SK-N-SH (cell line): ENCODE results near the gene SPIB. TPM values are rescaled to one million over a fixed set of nuclear protein-coding genes. Genes with fewer than 3 reads are reported as not detected.

Experiments used
- CTCF ChIA-PET: fragments of 300-600, 350-600 bp; formaldehyde crosslinking; extraction: SDS; loops from one replicate; lab custom pipeline; 2021; lab: Yijun Ruan, JAX
- POLR2A ChIA-PET: fragments of 350-600 bp; sonication (Branson Sonifier 250); formaldehyde crosslinking; extraction: SDS; loops from one replicate; lab custom pipeline; 2020; ENCODE audit warnings: antibody characterized with exemption, inconsistent platforms; lab: Yijun Ruan, JAX
- DNase-seq: peaks from one replicate; pipeline ENCODE4 v3.0.0; 2012
- H2AFZ ChIP-seq: fragments of 200-600 bp; sonication (generic); 2 replicates; pipeline ENCODE4 v1.8.1; 2016; ENCODE audit warnings: antibody characterized with exemption, mild to moderate bottlenecking, low read depth
- H3F3A ChIP-seq: fragments of 200-600 bp; sonication (generic); replicated peaks from 2 replicates; pipeline ENCODE3; 2016; ENCODE audit warnings: antibody characterized with exemption, mild to moderate bottlenecking; ENCODE audit not compliant: insufficient read depth
- H3K27ac ChIP-seq, 2 experiments: fragments of 200-500 bp in 1 of 2; fragments of 200-600 bp in 1 of 2; sonication (Bioruptor generic) in 1 of 2; sonication (generic), shearing (Covaris generic) in 1 of 2; 2 replicates each; pipeline versions ENCODE4 v1.5.1 to v1.6.1; 2014 to 2016; ENCODE audit warnings: low read depth in 2 of 2, inconsistent platforms in 1 of 2, low read length in 1 of 2, mild to moderate bottlenecking in 1 of 2, mixed read lengths in 1 of 2
- H3K27me3 ChIP-seq: fragments of 200-600 bp; sonication (generic), shearing (Covaris generic); 2 replicates; pipeline ENCODE4 v1.6.1; 2016; ENCODE audit warnings: mixed run types; ENCODE audit not compliant: insufficient read depth
- H3K36me3 ChIP-seq, 2 experiments: fragments of 200-500 bp in 1 of 2; fragments of 200-600 bp in 1 of 2; sonication (Bioruptor generic) in 1 of 2; sonication (generic) in 1 of 2; replicated peaks in 1 of 2; 2 replicates each; pipeline versions ENCODE3 to v1.5.1; 2014 to 2016; ENCODE audit warnings: low read length in 1 of 2, mild to moderate bottlenecking in 1 of 2; ENCODE audit not compliant: insufficient read depth in 2 of 2, control insufficient read depth in 1 of 2
- H3K4me1 ChIP-seq, 2 experiments: fragments of 200-500 bp in 1 of 2; fragments of 200-600 bp in 1 of 2; sonication (Bioruptor generic) in 1 of 2; sonication (generic), shearing (Covaris generic) in 1 of 2; 2 replicates each; pipeline versions ENCODE4 v1.5.1 to v1.6.1; 2014 to 2016; ENCODE audit warnings: low read depth in 1 of 2, low read length in 1 of 2, mixed run types in 1 of 2; ENCODE audit not compliant: insufficient read depth in 2 of 2, control insufficient read depth in 1 of 2
- H3K4me2 ChIP-seq: fragments of 200-600 bp; sonication (generic), shearing (Covaris generic); 2 replicates; pipeline ENCODE4 v1.6.1; 2017; ENCODE audit warnings: mixed run types
- H3K4me3 ChIP-seq, 2 experiments: fragments of 200-500 bp in 1 of 2; fragments of 200-600 bp in 1 of 2; sonication (Bioruptor generic) in 1 of 2; sonication (generic), shearing (Covaris generic) in 1 of 2; 2 replicates each; pipeline versions ENCODE4 v1.5.1 to v1.8.1; 2014 to 2016; ENCODE audit warnings: low read depth in 2 of 2, inconsistent platforms in 1 of 2, low read length in 1 of 2, mild to moderate bottlenecking in 1 of 2, mixed read lengths in 1 of 2, moderate library complexity in 1 of 2
- H3K79me2 ChIP-seq: fragments of 200-600 bp; sonication (generic); 2 replicates; pipeline ENCODE4 v1.8.1; 2017; ENCODE audit warnings: mild to moderate bottlenecking; ENCODE audit not compliant: insufficient read depth
- H3K9ac ChIP-seq: fragments of 200-600 bp; sonication (generic); 2 replicates; pipeline ENCODE4 v1.6.1; 2017; ENCODE audit warnings: mixed run types
- H3K9me2 ChIP-seq: fragments of 200-600 bp; sonication (generic); 2 replicates; pipeline ENCODE4 v1.6.1; 2017; ENCODE audit warnings: mixed run types
- H3K9me3 ChIP-seq: fragments of 200-600 bp; sonication (generic); 2 replicates; pipeline ENCODE4 v1.6.1; 2017; ENCODE audit warnings: mixed run types, mild to moderate bottlenecking, moderate library complexity
- H4K20me1 ChIP-seq: fragments of 200-600 bp; sonication (generic); 2 replicates; pipeline ENCODE4 v1.6.1; 2017; ENCODE audit warnings: mild to moderate bottlenecking, mixed run types; ENCODE audit not compliant: insufficient read depth
- CTCF ChIP-seq: fragments of 200-600 bp; sonication (generic); IDR thresholded peaks from 2 replicates; pipeline ENCODE4 v1.6.1; 2017; ENCODE audit warnings: antibody characterized with exemption, mild to moderate bottlenecking, moderate library complexity
- FOXJ3 ChIP-seq: sonication (generic); formaldehyde crosslinking; IDR thresholded peaks from 2 replicates; pipeline ENCODE4 v1.5.1; 2020; ENCODE audit warnings: mild to moderate bottlenecking, missing genetic modification reagents
- JUND ChIP-seq: IDR thresholded peaks from 2 replicates; pipeline ENCODE4 v1.4.0; 2012
- MAX ChIP-seq: IDR thresholded peaks from 2 replicates; pipeline ENCODE4 v1.4.0; 2012; ENCODE audit warnings: low read depth
- MEF2A ChIP-seq: IDR thresholded peaks from 2 replicates; pipeline ENCODE4 v1.4.0; 2012; ENCODE audit warnings: low read depth, borderline replicate concordance
- MXI1 ChIP-seq: IDR thresholded peaks from 2 replicates; pipeline ENCODE4 v1.6.1; 2012; ENCODE audit warnings: mild to moderate bottlenecking, low read depth, low read length, improper control_type of control experiment
- RAD21 ChIP-seq: IDR thresholded peaks from 2 replicates; pipeline ENCODE4 v1.6.1; 2012; ENCODE audit warnings: mild to moderate bottlenecking, low read length
- RXRA ChIP-seq: IDR thresholded peaks from 2 replicates; pipeline ENCODE4 v1.4.0; 2012; ENCODE audit warnings: low read depth, mild to moderate bottlenecking, borderline replicate concordance
- SIN3A ChIP-seq: IDR thresholded peaks from 2 replicates; pipeline ENCODE4 v1.6.1; 2012; ENCODE audit warnings: low read depth, mild to moderate bottlenecking, low read length, moderate library complexity, borderline replicate concordance
- TCF12 ChIP-seq: IDR thresholded peaks from 2 replicates; pipeline ENCODE4 v1.4.0; 2012
- USF2 ChIP-seq: fragments of 150-350 bp; IDR thresholded peaks from 2 replicates; pipeline ENCODE4 v1.6.1; 2017; ENCODE audit warnings: antibody characterized with exemption, low read length, low read depth, borderline replicate concordance
- WGBS: methylation state at CpG from one replicate; pipeline ENCODE4 v1.1.6; 2017; ENCODE audit warnings: low lambda C conversion rate; 5-methylcytosine and 5-hydroxymethylcytosine counted together
- polyA plus RNA-seq, 3 experiments: library from polyadenylated mRNA; depleted of rRNA; stranded (reverse); fragments of >200 nt; gene quantifications; 2 replicates each; pipeline ENCODE4 v1.2.3, GENCODE V29; 2012

SPIB gene
- polyA plus RNA-seq, 1 of the 3 experiments (the other 2 are of a cell fraction): not detected

GRCh38 chr19:50410109-50410508 is 8.6 kb upstream of the SPIB start (continued):
- no peak for TF ChIP-seq USF2
- TF ChIP-seq JUND: no peak
- no peak for TF ChIP-seq SIN3A
- no peak for TF ChIP-seq RXRA
- no peak for TF ChIP-seq MXI1

- DNase-seq: no peak
- H3F3A ChIP-seq: no peaks in the 10 kb centered on the region
- H3K27ac ChIP-seq: no peak overlapping the region
- no peak overlapping the region for H3K4me3 ChIP-seq
- no peaks in the 10 kb centered on the region for H4K20me1 ChIP-seq
- H3K79me2 ChIP-seq: no peaks in the 10 kb centered on the region
- no peaks in the 10 kb centered on the region for H3K9me2 ChIP-seq
- H3K9ac ChIP-seq: no peak overlapping the region
- TF ChIP-seq CTCF: no peak
- no peak for TF ChIP-seq MAX
- no peak for TF ChIP-seq MXI1
- TF ChIP-seq MEF2A: no peak
- TF ChIP-seq RAD21: no peak
- no peaks in the 10 kb centered on the region for H3K36me3 ChIP-seq
- ChIA-PET POLR2A (no interaction called here), CTCF (interaction anchor here (0.9 to 1.2 kb wide), 2 partner anchors 10 to 43 kb away, joined by 3 to 4 read pairs; no protein-coding TSS in a partner anchor)
- H3K9me3 ChIP-seq: no peaks in the 10 kb centered on the region
- no peak overlapping the region for H2AFZ ChIP-seq
- no peak overlapping the region for H3K4me2 ChIP-seq
- 93% methylated on average over 2 of the region's 2 CpGs for WGBS
- H3K4me1 ChIP-seq: no peaks in the 10 kb centered on the region; a peak in 1 of 4 replicates
- H3K27me3 ChIP-seq: no peaks in the 10 kb centered on the region
Observed at GRCh38 chr19:50412419-50412818, 6.3 kb upstream of the SPIB start.

- no peak overlapping the region for H3K27ac ChIP-seq
- no peaks in the 10 kb centered on the region for H3K36me3 ChIP-seq
- CTCF ChIA-PET: interaction anchor here (1.0 to 1.8 kb wide), 3 partner anchors 10 to 29 kb away, joined by 3 to 5 read pairs (median 4); partner anchors contain the start of gene POLD1
- H3K9ac ChIP-seq: no peak overlapping the region
- no peaks in the 10 kb centered on the region for H4K20me1 ChIP-seq
- TF ChIP-seq FOXJ3 (CRISPR knock-in tag) (no peak), MAX (no peak), TCF12 (no peak)
- H3K4me3 ChIP-seq: no peak overlapping the region
- no peaks in the 10 kb centered on the region for H3F3A ChIP-seq
- H3K79me2 ChIP-seq: no peaks in the 10 kb centered on the region
- DNase-seq: no peak
- H2AFZ ChIP-seq: no peak overlapping the region
- no peaks in the 10 kb centered on the region for H3K9me2 ChIP-seq
- WGBS: 96% methylated on average over 13 of the region's 13 CpGs
- no peaks in the 10 kb centered on the region for H3K9me3 ChIP-seq
- H3K4me2 ChIP-seq: no peak overlapping the region
- POLR2A ChIA-PET: interaction anchor here (0.5 kb wide), 1 partner anchor 13 kb away, joined by 3 read pairs; no protein-coding TSS in a partner anchor
- H3K4me1 ChIP-seq: no peaks in the 10 kb centered on the region; a peak in 1 of 4 replicates
- H3K27me3 ChIP-seq: no peaks in the 10 kb centered on the region
Observed at GRCh38 chr19:50413096-50413495, 5.6 kb upstream of the SPIB start.
